SJSA1 (cell line): ENCODE measurements around the gene TFB1M. TPM values are rescaled to one million over a fixed set of nuclear protein-coding genes. Genes with fewer than 3 reads are reported as not detected.
A peak's percentile ranks its signal among the peaks of the same experiment; 100 is the strongest.
"Not testable (repeated sequence)": the region's sequence is repeated elsewhere in the genome, so short reads cannot be mapped to it uniquely, and the experiment has no call there.

Source experiments
- DNase-seq, 2 experiments: peaks; one replicate each; pipeline ENCODE4 v3.0.0-alpha.2; 2015 to 2020; ENCODE audit warnings: low spot score in 2 of 2, low read depth in 1 of 2
- H3K27ac ChIP-seq: fragments of 250-450 bp; sonication (Bioruptor Pico); 2 replicates; pipeline ENCODE4 v1.5.1; 2020; ENCODE audit warnings: mild to moderate bottlenecking, moderate library complexity
- H3K27me3 ChIP-seq: fragments of 250-450 bp; sonication (Bioruptor Pico); replicated peaks from 2 replicates; pipeline ENCODE4 v1.5.1; 2020; ENCODE audit warnings: mild to moderate bottlenecking, moderate library complexity
- H3K36me3 ChIP-seq: fragments of 250-450 bp; sonication (Bioruptor Pico); 2 replicates; pipeline ENCODE4 v1.5.1; 2020; ENCODE audit warnings: mild to moderate bottlenecking
- H3K4me1 ChIP-seq: fragments of 250-450 bp; sonication (Bioruptor Pico); replicated peaks from 2 replicates; pipeline ENCODE4 v1.6.1; 2021; ENCODE audit warnings: mild to moderate bottlenecking
- H3K4me3 ChIP-seq: fragments of 250-450 bp; sonication (Bioruptor Pico); 2 replicates; pipeline ENCODE4 v1.5.1; 2020; ENCODE audit warnings: mild to moderate bottlenecking
- H3K9me3 ChIP-seq: fragments of 250-450 bp; sonication (Bioruptor Pico); replicated peaks from 2 replicates; pipeline ENCODE4 v1.5.1; 2020; ENCODE audit warnings: mild to moderate bottlenecking
- total RNA-seq: library from RNA; depleted of rRNA; stranded (reverse); fragments of >200 nt; shearing (Covaris generic); gene quantifications from 2 replicates; pipeline ENCODE4 v1.2.3, GENCODE V29; 2014

Gene TFB1M
- total RNA-seq, 1 experiment from 2014 or later = 15.9 TPM

GRCh38 chr6:155223646-155224451 is 90.4 kb downstream of the TFB1M start:
- Histone ChIP-seq H3K27me3 (no peaks in the 10 kb centered on the region), H3K36me3 (peaks cover 23% of the 10 kb centered on the region), H3K4me3 (no peak overlapping the region), H3K4me1 (peaks cover 21% of the 10 kb centered on the region), H3K27ac (peak overlapping the region; percentile 44), H3K9me3 (no peaks in the 10 kb centered on the region)
- DNase-seq = peak; percentile 55 to 57

- Histone ChIP-seq H3K9me3 (no peaks in the 10 kb centered on the region), H3K4me3 (no peak overlapping the region), H3K36me3 (peaks cover 34% of the 10 kb centered on the region), H3K4me1 (peaks cover 21% of the 10 kb centered on the region), H3K27me3 (no peaks in the 10 kb centered on the region), H3K27ac (no peak overlapping the region)
- no peak for DNase-seq
Measured at GRCh38 chr6:155222506-155222905, 91.8 kb downstream of the TFB1M start.

GRCh38 chr6:155221086-155221485 is 93.2 kb downstream of the TFB1M start:
- peaks cover 22% of the 10 kb centered on the region for H3K4me1 ChIP-seq
- DNase-seq = no peak
- H3K27me3 ChIP-seq = no peaks in the 10 kb centered on the region
- H3K27ac ChIP-seq = no peak overlapping the region
- H3K9me3 ChIP-seq = no peaks in the 10 kb centered on the region
- peaks cover 34% of the 10 kb centered on the region for H3K36me3 ChIP-seq
- H3K4me3 ChIP-seq = no peak overlapping the region

- Histone ChIP-seq H3K4me3 (no peak overlapping the region), H3K27ac (no peak overlapping the region), H3K4me1 (peaks cover 24% of the 10 kb centered on the region), H3K27me3 (no peaks in the 10 kb centered on the region), H3K9me3 (no peaks in the 10 kb centered on the region), H3K36me3 (peaks cover 30% of the 10 kb centered on the region)
- no peak for DNase-seq
Measured at GRCh38 chr6:155219858-155220301, 94.4 kb downstream of the TFB1M start.

GRCh38 chr6:155219299-155219698 is 95.0 kb downstream of the TFB1M start:
- DNase-seq = no peak
- no peaks in the 10 kb centered on the region for H3K27me3 ChIP-seq
- H3K9me3 ChIP-seq = no peaks in the 10 kb centered on the region
- H3K4me3 ChIP-seq = no peak overlapping the region
- H3K4me1 ChIP-seq = peaks cover 20% of the 10 kb centered on the region
- H3K27ac ChIP-seq = no peak overlapping the region
- H3K36me3 ChIP-seq = peaks cover 27% of the 10 kb centered on the region

GRCh38 chr6:155218711-155219110 is 95.6 kb downstream of the TFB1M start:
- Histone ChIP-seq H3K4me1 (peaks cover 20% of the 10 kb centered on the region), H3K36me3 (peaks cover 33% of the 10 kb centered on the region)
- H3K27ac ChIP-seq, H3K9me3 ChIP-seq, H3K27me3 ChIP-seq, H3K4me3 ChIP-seq, DNase-seq: not testable (repeated sequence)

- H3K9me3 ChIP-seq = peaks cover 3% of the 10 kb centered on the region; the same call in 1 of the 2 replicates
- H3K27ac ChIP-seq = no peak overlapping the region
- no peak overlapping the region for H3K4me3 ChIP-seq
- H3K27me3 ChIP-seq = no peaks in the 10 kb centered on the region
- DNase-seq = no peak
- H3K36me3 ChIP-seq = peaks cover 41% of the 10 kb centered on the region
- H3K4me1 ChIP-seq = peaks cover 37% of the 10 kb centered on the region
Measured at GRCh38 chr6:155216312-155217046, 97.8 kb downstream of the TFB1M start.

- Histone ChIP-seq H3K9me3 (peaks cover 3% of the 10 kb centered on the region; the same call in 1 of the 2 replicates), H3K4me3 (no peak overlapping the region), H3K4me1 (peaks cover 34% of the 10 kb centered on the region), H3K27ac (no peak overlapping the region), H3K27me3 (no peaks in the 10 kb centered on the region), H3K36me3 (peaks cover 47% of the 10 kb centered on the region)
- no peak for DNase-seq
Measured at GRCh38 chr6:155215906-155216305, 98.4 kb downstream of the TFB1M start.

GRCh38 chr6:155213611-155214372 is 100.5 kb downstream of the TFB1M start:
- Histone ChIP-seq H3K36me3 (peaks cover 41% of the 10 kb centered on the region), H3K27me3 (no peaks in the 10 kb centered on the region), H3K4me3 (no peak overlapping the region), H3K27ac (peak overlapping the region; percentile 85), H3K4me1 (peaks cover 34% of the 10 kb centered on the region), H3K9me3 (peaks cover 3% of the 10 kb centered on the region; the same call in 1 of the 2 replicates)
- DNase-seq = no peak

GRCh38 chr6:155212616-155213380 is 101.5 kb downstream of the TFB1M start:
- Histone ChIP-seq H3K27ac (peak overlapping the region; percentile 85), H3K4me3 (0 out of 2 replicates have a peak overlapping the region, but pooled peaks have one; percentile 0), H3K9me3 (peaks cover 3% of the 10 kb centered on the region; the same call in 1 of the 2 replicates), H3K27me3 (no peaks in the 10 kb centered on the region), H3K4me1 (peaks cover 34% of the 10 kb centered on the region), H3K36me3 (peaks cover 33% of the 10 kb centered on the region)
- peak; percentile 84 to 92 for DNase-seq

- no peak overlapping the region for H3K4me3 ChIP-seq
- peaks cover 26% of the 10 kb centered on the region for H3K36me3 ChIP-seq
- H3K27me3 ChIP-seq = no peaks in the 10 kb centered on the region
- H3K9me3 ChIP-seq = peaks cover 3% of the 10 kb centered on the region; the same call in 1 of the 2 replicates
- peak; percentile 70 to 78 for DNase-seq
- H3K4me1 ChIP-seq = peaks cover 34% of the 10 kb centered on the region
- H3K27ac ChIP-seq = peak overlapping the region; percentile 85
Measured at GRCh38 chr6:155212106-155212505, 102.2 kb downstream of the TFB1M start.

- Histone ChIP-seq H3K4me1 (peaks cover 14% of the 10 kb centered on the region), H3K4me3 (no peak overlapping the region), H3K9me3 (peaks cover 3% of the 10 kb centered on the region; the same call in 1 of the 2 replicates), H3K27ac (no peak overlapping the region), H3K36me3 (peaks cover 15% of the 10 kb centered on the region), H3K27me3 (no peaks in the 10 kb centered on the region)
- no peak for DNase-seq
Measured at GRCh38 chr6:155207223-155207622, 107.1 kb downstream of the TFB1M start.
